BLaER1 treated with 17β-estradiol and CSF1 and Interleukin-3, amounts not matched to agents 10 nM and 100 nM (cell line): ENCODE data around the gene DLD.
A peak's percentile ranks its signal among the peaks of the same experiment; 100 is the strongest.
"Not testable (repeated sequence)": the region's sequence is repeated elsewhere in the genome, so short reads cannot be mapped to it uniquely, and the experiment has no call there.

ENCODE experiments used
- H3K27ac ChIP-seq, 11 experiments: shearing (Covaris generic); formaldehyde crosslinking; 2 replicates each; pipeline ENCODE4 v1.8.1; 2022
- H3K27me3 ChIP-seq, 11 experiments: shearing (Covaris generic); formaldehyde crosslinking; 2 replicates each; pipeline ENCODE4 v1.8.1; 2022
- H3K36me3 ChIP-seq, 11 experiments: shearing (Covaris generic); formaldehyde crosslinking; 2 replicates each; pipeline ENCODE4 v1.8.1; 2022
- H3K4me1 ChIP-seq, 10 experiments: shearing (Covaris generic); formaldehyde crosslinking; 2 replicates each; pipeline ENCODE4 v1.8.1; 2022
- H3K4me2 ChIP-seq, 11 experiments: shearing (Covaris generic); formaldehyde crosslinking; 2 replicates each; pipeline ENCODE4 v1.8.1; 2022
- H3K4me3 ChIP-seq, 10 experiments: shearing (Covaris generic); formaldehyde crosslinking; 2 replicates each; pipeline ENCODE4 v1.8.1; 2022
- H3K9ac ChIP-seq, 11 experiments: shearing (Covaris generic); formaldehyde crosslinking; 2 replicates each; pipeline ENCODE4 v1.8.1; 2022
- H3K9me3 ChIP-seq, 11 experiments: shearing (Covaris generic); formaldehyde crosslinking; replicated peaks in 1 of 11; 2 replicates each; pipeline ENCODE4 v1.8.1; 2022
- H4K20me1 ChIP-seq, 11 experiments: shearing (Covaris generic); formaldehyde crosslinking; 2 replicates each; pipeline ENCODE4 v1.8.1; 2022
- Cebpa-rat ChIP-seq, 11 experiments: shearing (Covaris generic); IDR thresholded peaks; 2 replicates each; pipeline ENCODE4 v1.8.1; 2022

The DLD gene, protein sequence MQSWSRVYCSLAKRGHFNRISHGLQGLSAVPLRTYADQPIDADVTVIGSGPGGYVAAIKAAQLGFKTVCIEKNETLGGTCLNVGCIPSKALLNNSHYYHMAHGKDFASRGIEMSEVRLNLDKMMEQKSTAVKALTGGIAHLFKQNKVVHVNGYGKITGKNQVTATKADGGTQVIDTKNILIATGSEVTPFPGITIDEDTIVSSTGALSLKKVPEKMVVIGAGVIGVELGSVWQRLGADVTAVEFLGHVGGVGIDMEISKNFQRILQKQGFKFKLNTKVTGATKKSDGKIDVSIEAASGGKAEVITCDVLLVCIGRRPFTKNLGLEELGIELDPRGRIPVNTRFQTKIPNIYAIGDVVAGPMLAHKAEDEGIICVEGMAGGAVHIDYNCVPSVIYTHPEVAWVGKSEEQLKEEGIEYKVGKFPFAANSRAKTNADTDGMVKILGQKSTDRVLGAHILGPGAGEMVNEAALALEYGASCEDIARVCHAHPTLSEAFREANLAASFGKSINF

DNA sequence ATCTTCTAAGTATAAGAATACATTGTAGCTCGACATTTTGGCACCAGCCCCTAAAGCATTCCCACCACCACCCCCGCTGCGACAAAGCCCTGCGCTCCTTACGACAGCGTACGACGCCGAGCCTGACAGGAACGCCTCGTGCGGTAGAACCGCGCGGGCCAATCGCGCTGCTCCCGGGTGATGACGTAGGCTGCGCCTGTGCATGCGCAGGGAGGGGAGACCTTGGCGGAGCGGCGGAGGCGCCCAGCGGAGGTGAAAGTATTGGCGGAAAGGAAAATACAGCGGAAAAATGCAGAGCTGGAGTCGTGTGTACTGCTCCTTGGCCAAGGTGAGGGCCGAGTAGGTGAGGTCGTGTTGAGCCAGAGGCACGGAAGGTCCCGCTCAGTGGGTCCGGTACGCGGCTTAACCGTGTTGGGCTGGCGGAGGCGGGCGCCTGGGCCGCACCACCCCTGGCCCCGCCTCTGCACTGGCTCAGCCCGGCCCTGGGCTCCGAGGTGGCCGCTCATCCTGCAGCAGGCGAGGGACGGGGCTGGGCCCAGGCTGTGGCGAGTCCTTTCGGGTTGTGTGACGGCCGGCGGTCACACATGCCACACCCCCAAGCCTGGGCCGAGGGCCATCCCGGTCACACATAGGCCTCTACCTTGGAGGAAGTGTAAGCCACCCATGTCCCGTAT lies at the start of gene DLD:
TSS of gene DLD (plus strand) at position 222 of the 674 bp plus-strand sequence. CDS start at position 290, 68 bp downstream.
- peak within 1 kb of the TSS; percentile 62 to 93 (median 86) for H3K4me3 ChIP-seq
- peak within 1 kb of the TSS; percentile 84 to 96 (median 93) for H3K9ac ChIP-seq
- H3K4me2 ChIP-seq = peak within 1 kb of the TSS; percentile 77 to 96 (median 83)
- peaks cover 24 to 44% (median 29%) of the 10 kb centered on the region in 10 experiments for H3K4me1 ChIP-seq
- H3K9me3 ChIP-seq = peaks cover 0 to 16% (median 14%) of the 10 kb centered on the region in 11 experiments; a peak in 17 of 22 replicates
- peak within 1 kb of the TSS; percentile 80 to 96 (median 92) for H3K27ac ChIP-seq
- peaks cover 7 to 39% (median 22%) of the 10 kb centered on the region in 11 experiments; a peak in 17 of 22 replicates for H4K20me1 ChIP-seq
- TF ChIP-seq Cebpa-rat (IDR thresholded peaks at IDR 0.05) = no peak
- peaks cover 21 to 35% (median 32%) of the 10 kb centered on the region in 11 experiments for H3K36me3 ChIP-seq
- H3K27me3 ChIP-seq = no peaks in the 10 kb centered on the region

DNA sequence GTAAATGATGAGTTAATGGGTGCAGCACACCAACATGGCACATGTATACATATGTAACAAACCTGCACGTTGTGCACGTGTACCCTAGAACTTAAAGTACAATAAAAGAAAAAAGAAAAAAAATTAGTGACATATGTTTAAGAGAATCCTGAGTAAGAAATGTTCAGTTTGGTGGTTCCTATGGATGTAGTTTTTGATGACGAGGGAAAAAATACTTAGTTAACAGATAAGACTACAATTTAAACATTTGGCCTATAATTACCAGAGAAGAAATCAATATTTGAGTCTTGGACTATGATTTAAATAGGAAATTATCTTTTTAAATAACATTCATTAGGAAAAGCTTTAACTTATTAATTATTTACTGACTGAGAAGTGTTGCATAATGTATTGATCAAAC lies 48.8 kb upstream of the DLD start:
- Histone ChIP-seq H3K27ac (no peak overlapping the region), H3K36me3 (no peaks in the 10 kb centered on the region), H3K4me3 (no peak overlapping the region)

DNA sequence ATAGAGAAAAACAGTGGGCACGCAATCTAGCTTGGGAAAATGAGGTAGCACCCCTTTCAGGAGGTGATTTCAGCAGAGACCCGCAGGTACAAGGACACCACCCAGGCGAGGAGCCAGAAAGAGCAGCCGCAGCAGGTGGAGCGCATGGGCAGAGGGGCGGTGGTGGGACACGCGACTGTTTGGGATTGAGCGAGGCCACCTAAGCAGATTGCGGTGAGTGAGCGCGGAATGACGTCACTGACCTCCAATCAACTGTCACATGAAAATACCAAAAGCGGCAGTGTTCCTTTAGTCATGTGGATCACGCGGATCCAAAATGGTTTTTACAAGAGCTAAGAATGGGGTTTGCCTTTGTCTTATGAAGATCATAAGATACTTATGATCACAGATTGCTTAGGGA lies 47.8 kb upstream of the DLD start:
- Histone ChIP-seq H3K4me2 (no peak overlapping the region), H3K4me1 (peaks cover 26 to 31% (median 29%) of the 10 kb centered on the region in 10 experiments), H3K36me3 (no peaks in the 10 kb centered on the region), H4K20me1 (no peaks in the 10 kb centered on the region), H3K9ac (no peak overlapping the region), H3K4me3 (no peak overlapping the region), H3K27me3 (no peaks in the 10 kb centered on the region), H3K9me3 (peaks cover 0 to 25% (median 16%) of the 10 kb centered on the region in 11 experiments; a peak in 18 of 22 replicates), H3K27ac (no peak overlapping the region)
- TF ChIP-seq Cebpa-rat (IDR thresholded peaks at IDR 0.05) = no peak

More for the DNA sequence above, 48.8 kb upstream of the DLD start:
- TF ChIP-seq Cebpa-rat (IDR thresholded peaks at IDR 0.05) = no peak
- Histone ChIP-seq H3K9me3 (peaks cover 0 to 17% (median 8%) of the 10 kb centered on the region in 11 experiments; a peak in 8 of 22 replicates), H4K20me1 (no peaks in the 10 kb centered on the region), H3K27me3 (no peaks in the 10 kb centered on the region), H3K9ac (no peak overlapping the region), H3K4me2 (no peak overlapping the region), H3K4me1 (peaks cover 26 to 30% (median 29%) of the 10 kb centered on the region in 10 experiments)

DNA sequence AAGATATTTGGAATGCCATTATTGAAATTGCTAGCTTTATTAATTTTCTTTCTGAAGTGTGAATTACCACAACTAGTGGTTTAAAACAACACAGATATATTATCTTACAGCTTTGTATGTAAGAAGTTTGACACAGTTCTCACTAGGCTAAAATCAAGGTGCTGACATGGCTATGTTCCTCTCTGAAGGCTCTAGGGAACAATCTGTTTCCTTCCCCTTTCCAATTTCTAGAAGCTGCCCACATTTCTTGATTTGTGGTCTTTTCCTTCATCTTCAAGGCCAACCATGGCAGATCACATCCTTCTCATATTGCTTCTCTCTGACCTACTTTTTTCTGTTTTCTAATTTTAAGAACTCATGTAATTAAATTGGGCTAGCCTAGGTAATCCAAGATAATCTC lies 44.7 kb upstream of the DLD start:
- no peaks in the 10 kb centered on the region for H3K27me3 ChIP-seq
- peaks cover 7 to 31% (median 27%) of the 10 kb centered on the region in 11 experiments; a peak in 20 of 22 replicates for H3K9me3 ChIP-seq
- H3K9ac ChIP-seq = no peak overlapping the region
- H3K4me1 ChIP-seq = peaks cover 26 to 48% (median 40%) of the 10 kb centered on the region in 10 experiments
- H3K36me3 ChIP-seq = no peaks in the 10 kb centered on the region
- peak overlapping the region in 5 of 11 experiments; percentile 8 to 58 (median 57); a peak in 7 of 22 replicates for H3K27ac ChIP-seq
- H4K20me1 ChIP-seq = no peaks in the 10 kb centered on the region
- no peak for TF ChIP-seq Cebpa-rat (IDR thresholded peaks at IDR 0.05)
- H3K4me3 ChIP-seq = no peak overlapping the region
- H3K4me2 ChIP-seq = peak overlapping the region; percentile 50 to 71 (median 62); a peak in 20 of 22 replicates

DNA sequence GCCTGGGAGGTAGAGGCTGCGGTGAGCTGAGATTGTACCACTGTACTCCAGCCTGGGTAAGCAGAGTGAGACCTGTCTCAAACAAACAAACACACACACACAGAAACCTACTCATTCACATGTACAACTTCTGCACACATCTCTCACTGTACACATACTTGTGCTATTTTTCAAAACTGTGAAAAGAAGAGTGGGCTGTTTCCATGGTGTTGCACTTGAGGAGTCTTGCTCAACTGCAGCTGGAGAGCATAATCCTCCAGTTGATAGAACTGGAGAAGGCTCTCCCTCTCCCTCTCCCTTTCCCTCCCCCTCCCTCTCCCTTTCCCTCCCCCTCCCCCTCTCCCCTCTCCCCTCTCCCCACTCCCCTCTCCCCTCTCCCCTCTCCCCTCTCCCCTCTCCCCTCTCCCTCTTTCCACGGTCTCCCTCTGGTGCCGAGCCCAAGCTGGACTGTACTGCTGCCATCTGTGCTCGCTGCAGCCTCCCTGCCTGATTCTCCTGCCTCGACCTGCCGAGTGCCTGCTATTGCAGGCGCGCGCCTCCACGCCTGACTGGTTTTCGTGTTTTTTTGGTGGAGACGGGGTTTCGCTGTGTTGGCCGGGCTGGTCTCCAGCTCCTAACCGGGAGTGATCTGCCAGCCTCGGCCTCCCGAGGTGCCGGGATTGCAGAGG lies 43.7 kb upstream of the DLD start:
- Histone ChIP-seq H4K20me1 (no peaks in the 10 kb centered on the region), H3K4me3 (no peak overlapping the region), H3K9me3 (peaks cover 7 to 31% (median 27%) of the 10 kb centered on the region in 11 experiments; a peak in 20 of 22 replicates), H3K36me3 (no peaks in the 10 kb centered on the region), H3K27ac (peak overlapping the region in 5 of 11 experiments; percentile 8 to 59 (median 58); a peak in 8 of 22 replicates), H3K4me1 (peaks cover 26 to 49% (median 40%) of the 10 kb centered on the region in 10 experiments), H3K27me3 (no peaks in the 10 kb centered on the region), H3K4me2 (peak overlapping the region; percentile 54 to 71 (median 62)), H3K9ac (no peak overlapping the region)
- TF ChIP-seq Cebpa-rat (IDR thresholded peaks at IDR 0.05) = no peak

DNA sequence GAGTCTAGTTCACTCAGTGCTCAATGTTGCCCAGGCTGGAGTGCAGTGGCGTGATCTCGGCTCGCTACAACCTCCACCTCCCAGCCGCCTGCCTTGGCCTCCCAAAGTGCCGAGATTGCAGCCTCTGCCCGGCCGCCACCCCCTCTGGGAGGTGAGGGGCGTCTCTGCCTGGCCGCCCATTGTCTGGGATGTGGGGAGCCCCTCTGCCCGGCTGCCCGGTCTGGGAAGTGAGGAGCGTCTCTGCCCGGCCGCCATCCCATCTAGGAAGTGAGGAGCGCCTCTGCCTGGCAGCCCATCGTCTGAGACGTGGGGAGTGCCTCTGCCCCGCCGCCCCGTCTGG lies 43.2 kb upstream of the DLD start:
- Histone ChIP-seq H3K9me3 (peaks cover 7 to 30% (median 24%) of the 10 kb centered on the region in 11 experiments; a peak in 20 of 22 replicates), H3K4me1 (peaks cover 26 to 49% (median 40%) of the 10 kb centered on the region in 10 experiments)
- not testable (repeated sequence) for H4K20me1 ChIP-seq

DNA sequence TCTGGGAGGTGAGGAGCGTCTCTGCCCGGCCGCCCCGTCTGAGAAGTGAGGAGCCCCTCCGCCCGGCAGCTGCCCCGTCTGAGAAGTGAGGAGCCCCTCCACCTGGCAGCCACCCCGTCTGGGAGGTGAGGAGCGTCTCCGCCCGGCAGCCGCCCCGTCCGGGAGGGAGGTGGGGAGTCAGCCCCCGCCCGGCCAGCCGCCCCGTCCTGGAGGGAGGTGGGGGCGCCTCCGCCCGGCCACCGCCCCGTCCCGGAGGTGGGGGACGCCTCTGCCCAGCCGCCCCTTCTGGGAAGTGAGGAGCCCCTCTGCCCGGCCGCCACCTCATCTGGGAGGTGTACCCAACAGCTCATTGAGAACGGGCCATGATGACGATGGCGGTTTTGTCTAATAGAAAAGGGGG lies 42.8 kb upstream of the DLD start:
- not testable (repeated sequence) for H3K9ac ChIP-seq, H4K20me1 ChIP-seq, H3K36me3 ChIP-seq, H3K27me3 ChIP-seq, H3K4me2 ChIP-seq, H3K4me3 ChIP-seq
- Histone ChIP-seq H3K4me1 (peaks cover 26 to 49% (median 40%) of the 10 kb centered on the region in 10 experiments), H3K9me3 (peaks cover 7 to 26% (median 20%) of the 10 kb centered on the region in 11 experiments; a peak in 20 of 22 replicates), H3K27ac (peak overlapping the region in 1 of 11 experiments; percentile 25; a peak in 1 of 22 replicates)

More for the DNA sequence above, 43.2 kb upstream of the DLD start:
- not testable (repeated sequence) for H3K4me2 ChIP-seq, H3K27me3 ChIP-seq, H3K36me3 ChIP-seq, H3K9ac ChIP-seq, H3K4me3 ChIP-seq
- H3K27ac ChIP-seq = peak overlapping the region in 1 of 11 experiments; percentile 25; a peak in 1 of 22 replicates

DNA sequence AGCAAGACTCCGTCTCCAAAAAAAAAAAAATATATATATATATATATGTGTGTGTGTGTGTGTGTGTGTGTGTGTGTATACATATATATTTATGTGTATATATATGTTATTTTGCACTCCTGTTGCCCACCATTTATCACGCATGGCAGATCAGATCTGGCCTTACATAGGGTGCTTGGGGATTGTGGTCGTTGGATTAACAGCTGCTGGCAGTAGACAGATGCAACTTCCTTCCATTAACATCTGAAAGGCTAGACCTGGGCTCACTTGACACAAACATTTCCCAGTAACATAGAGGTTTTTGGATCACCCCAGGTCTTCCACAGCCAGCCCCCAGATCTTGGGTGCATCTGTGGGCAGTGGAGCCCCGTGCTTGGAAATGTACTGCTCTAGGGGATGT lies 40.8 kb upstream of the DLD start:
- H4K20me1 ChIP-seq = no peaks in the 10 kb centered on the region
- no peaks in the 10 kb centered on the region for H3K27me3 ChIP-seq
- H3K4me2 ChIP-seq = peak overlapping the region in 8 of 11 experiments; percentile 30 to 73 (median 57); a peak in 16 of 22 replicates
- H3K4me1 ChIP-seq = peaks cover 18 to 41% (median 31%) of the 10 kb centered on the region in 10 experiments
- no peak for TF ChIP-seq Cebpa-rat (IDR thresholded peaks at IDR 0.05)
- no peak overlapping the region for H3K4me3 ChIP-seq
- peaks cover 7 to 24% (median 20%) of the 10 kb centered on the region in 11 experiments; a peak in 20 of 22 replicates for H3K9me3 ChIP-seq
- H3K36me3 ChIP-seq = no peaks in the 10 kb centered on the region
- H3K27ac ChIP-seq = peak overlapping the region in 2 of 11 experiments; percentile 22 to 36; a peak in 3 of 22 replicates
- no peak overlapping the region for H3K9ac ChIP-seq
